ENCODE results near the gene RNPEPL1. TPM values are rescaled to one million over a fixed set of nuclear protein-coding genes. Genes with fewer than 3 reads are reported as not detected.

Gene RNPEPL1, protein sequence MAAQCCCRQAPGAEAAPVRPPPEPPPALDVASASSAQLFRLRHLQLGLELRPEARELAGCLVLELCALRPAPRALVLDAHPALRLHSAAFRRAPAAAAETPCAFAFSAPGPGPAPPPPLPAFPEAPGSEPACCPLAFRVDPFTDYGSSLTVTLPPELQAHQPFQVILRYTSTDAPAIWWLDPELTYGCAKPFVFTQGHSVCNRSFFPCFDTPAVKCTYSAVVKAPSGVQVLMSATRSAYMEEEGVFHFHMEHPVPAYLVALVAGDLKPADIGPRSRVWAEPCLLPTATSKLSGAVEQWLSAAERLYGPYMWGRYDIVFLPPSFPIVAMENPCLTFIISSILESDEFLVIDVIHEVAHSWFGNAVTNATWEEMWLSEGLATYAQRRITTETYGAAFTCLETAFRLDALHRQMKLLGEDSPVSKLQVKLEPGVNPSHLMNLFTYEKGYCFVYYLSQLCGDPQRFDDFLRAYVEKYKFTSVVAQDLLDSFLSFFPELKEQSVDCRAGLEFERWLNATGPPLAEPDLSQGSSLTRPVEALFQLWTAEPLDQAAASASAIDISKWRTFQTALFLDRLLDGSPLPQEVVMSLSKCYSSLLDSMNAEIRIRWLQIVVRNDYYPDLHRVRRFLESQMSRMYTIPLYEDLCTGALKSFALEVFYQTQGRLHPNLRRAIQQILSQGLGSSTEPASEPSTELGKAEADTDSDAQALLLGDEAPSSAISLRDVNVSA
- total RNA-seq: 19.7 and 24.0 TPM in 2 replicates

GRCh38 chr2:240567872-240568677, at the start of gene RNPEPL1:
Gene RNPEPL1 (plus strand): TSS chr2:240568484. CDS start chr2:240568587, 103 bp downstream.

GRCh38 chr2:240557808-240558207, 10.5 kb upstream of the RNPEPL1 start, which contains the start of gene ANKMY1:
Gene ANKMY1 (minus strand): TSS chr2:240557988. CDS start chr2:240557335, 653 bp downstream.

GRCh38 chr2:240560084-240560479, 8.2 kb upstream of the RNPEPL1 start, which contains the start of gene DUSP28:
Gene DUSP28 (plus strand): TSS chr2:240560357. CDS start chr2:240560685, 328 bp downstream.

DNA sequence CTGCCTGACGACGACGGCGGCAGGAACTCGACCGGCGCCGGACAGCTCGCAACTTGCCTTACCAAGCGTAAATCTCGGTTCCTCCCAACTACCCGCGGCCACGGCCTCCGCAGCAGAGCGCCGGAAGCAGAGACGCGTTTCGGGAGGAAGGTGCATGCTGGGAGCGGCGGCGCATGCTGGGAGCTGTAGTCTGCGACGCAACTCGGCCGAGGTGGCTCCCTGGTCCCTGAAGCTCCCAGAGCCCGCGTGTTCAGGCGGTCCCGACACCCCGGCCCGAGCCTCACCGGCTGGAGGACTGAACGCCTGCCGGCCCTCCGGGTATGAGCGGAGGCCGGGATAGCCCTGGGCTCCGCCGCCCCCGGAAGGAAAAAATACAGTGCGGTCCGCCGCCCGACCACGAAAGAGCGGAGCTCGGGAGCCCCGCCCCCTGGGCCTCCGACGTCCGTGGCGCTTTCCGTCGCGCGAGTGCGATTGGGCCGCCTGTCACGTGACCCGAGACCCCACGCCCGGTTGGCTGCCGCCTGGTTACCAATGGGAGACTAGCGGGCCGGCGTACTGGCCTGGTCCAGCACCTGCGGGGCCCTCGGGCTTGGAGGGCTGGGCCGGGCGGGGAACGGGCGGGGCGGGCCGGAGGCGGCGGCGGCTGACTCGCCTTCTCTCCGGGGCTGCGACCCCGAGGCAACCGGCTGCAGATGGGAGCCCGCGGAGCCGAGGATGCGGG, 18.1 kb downstream of the RNPEPL1 start, which contains the start of gene CAPN10:
Gene CAPN10 (plus strand): TSS at position 537 of the 721 bp plus-strand sequence. CDS start 178 bp downstream, at position 715.

GRCh38 chr2:240624950-240625621, 56.8 kb downstream of the RNPEPL1 start, which contains the start of gene GPR35:
Gene GPR35 (plus strand): TSS chr2:240625480. CDS start chr2:240629953, 4,473 bp downstream.

Other genes with a start within 250 kb of the RNPEPL1 start
- 213 and 270 TPM in 2 replicates for gene GPC1, start 132.8 kb upstream of the RNPEPL1 start, total RNA-seq
- 6.3 and 11.2 TPM in 2 replicates for gene ANKMY1, start 10.5 kb upstream of the RNPEPL1 start, total RNA-seq
- gene DUSP28, start 8.1 kb upstream of the RNPEPL1 start, total RNA-seq: 2.8 and 2.9 TPM in 2 replicates
- 15.9 and 19.7 TPM in 2 replicates for gene CAPN10, start 18.2 kb downstream of the RNPEPL1 start, total RNA-seq
- not detected in 2 replicates for gene GPR35, start 57.0 kb downstream of the RNPEPL1 start, total RNA-seq
- gene AQP12B, start 114.4 kb downstream of the RNPEPL1 start, total RNA-seq: not detected in 2 replicates
- gene AQP12A, start 123.4 kb downstream of the RNPEPL1 start, total RNA-seq: not detected in 2 replicates

All from cardiac atrium fibroblast (primary cell).